Esophagus muscularis mucosa (tissue), 3 donors: ENCODE data around the gene UNG.

Source experiments
- POLR2A ChIP-seq: fragments of 450-650 bp; IDR thresholded peaks from one replicate; pipeline ENCODE4 v1.6.1; 2017; ENCODE audit warnings: antibody characterized with exemption, moderate library complexity, mild to moderate bottlenecking, low read depth
- TF ChIP-seq, protein P1 (sequence below), 3 experiments: fragments of 200-600 bp in 2 of 3; fragments of 450-650 bp in 1 of 3; sonication (generic) in 2 of 3; IDR thresholded peaks; one replicate each; pipeline ENCODE4 v1.5.1; 2017 to 2019; ENCODE audit warnings: antibody characterized with exemption in 3 of 3, mild to moderate bottlenecking in 2 of 3, moderate library complexity in 1 of 3

DNA sequence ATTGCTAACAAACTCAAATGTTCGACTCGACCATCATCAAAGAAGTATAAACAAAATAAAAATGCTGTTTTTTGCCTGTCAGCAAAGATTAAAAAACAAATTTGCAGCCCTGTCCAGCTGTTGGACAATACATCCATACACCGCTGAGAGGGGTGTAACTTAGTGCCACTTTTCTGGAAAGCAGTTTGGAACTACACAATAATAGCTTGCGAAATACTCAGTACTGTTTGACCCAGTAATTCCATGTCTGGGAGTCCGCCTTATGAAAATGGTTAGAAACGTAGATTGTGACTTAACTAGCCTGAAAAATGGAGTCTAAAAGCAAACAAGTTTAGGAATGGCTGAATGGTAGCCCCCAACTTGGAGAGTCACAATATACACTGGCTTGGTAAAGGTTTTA lies 38.6 kb upstream of the UNG start:
- TF ChIP-seq, protein P1, sequence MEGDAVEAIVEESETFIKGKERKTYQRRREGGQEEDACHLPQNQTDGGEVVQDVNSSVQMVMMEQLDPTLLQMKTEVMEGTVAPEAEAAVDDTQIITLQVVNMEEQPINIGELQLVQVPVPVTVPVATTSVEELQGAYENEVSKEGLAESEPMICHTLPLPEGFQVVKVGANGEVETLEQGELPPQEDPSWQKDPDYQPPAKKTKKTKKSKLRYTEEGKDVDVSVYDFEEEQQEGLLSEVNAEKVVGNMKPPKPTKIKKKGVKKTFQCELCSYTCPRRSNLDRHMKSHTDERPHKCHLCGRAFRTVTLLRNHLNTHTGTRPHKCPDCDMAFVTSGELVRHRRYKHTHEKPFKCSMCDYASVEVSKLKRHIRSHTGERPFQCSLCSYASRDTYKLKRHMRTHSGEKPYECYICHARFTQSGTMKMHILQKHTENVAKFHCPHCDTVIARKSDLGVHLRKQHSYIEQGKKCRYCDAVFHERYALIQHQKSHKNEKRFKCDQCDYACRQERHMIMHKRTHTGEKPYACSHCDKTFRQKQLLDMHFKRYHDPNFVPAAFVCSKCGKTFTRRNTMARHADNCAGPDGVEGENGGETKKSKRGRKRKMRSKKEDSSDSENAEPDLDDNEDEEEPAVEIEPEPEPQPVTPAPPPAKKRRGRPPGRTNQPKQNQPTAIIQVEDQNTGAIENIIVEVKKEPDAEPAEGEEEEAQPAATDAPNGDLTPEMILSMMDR (IDR thresholded peaks at IDR 0.05) = no peak
- TF ChIP-seq POLR2A = no peak
